ENCODE data around the gene PODN.

PODN gene

DNA sequence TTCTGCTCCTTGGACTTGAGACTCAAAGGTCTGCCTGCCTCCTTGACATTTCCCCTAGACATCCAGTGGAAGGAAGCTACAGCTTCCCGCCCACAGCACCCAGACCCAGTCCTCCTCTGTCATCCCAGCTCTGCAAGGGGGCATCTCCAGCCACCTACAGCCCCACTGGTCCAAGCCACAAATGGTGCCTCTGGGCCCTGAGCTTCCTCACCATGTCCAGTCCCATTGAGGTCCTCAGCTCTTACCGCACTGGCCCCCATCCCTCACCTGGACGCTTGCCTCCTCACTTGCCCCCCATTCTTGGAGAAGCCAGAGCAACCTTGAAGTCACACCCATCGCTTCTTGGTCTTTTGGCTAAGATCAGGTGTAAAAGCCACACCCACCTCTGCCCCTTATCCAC lies 13.2 kb downstream of the PODN start:
- no peak for DNase-seq

DNA sequence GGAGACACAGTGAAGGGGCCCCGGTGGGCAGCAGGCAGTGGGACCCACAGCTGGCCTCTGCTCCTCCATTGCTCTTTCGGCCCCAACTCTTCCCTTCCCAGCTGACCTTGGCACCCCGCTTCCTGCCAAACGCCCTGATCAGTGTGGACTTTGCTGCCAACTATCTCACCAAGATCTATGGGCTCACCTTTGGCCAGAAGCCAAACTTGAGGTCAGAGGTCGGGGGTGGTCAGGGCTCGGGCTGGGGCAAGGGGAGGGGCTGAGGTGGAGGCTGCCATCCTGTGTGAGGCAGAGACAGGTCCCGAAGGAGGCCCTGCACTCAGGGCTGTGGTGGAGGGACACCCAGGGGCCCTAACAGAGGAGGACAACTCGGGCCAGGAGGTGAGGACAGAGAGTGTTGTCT lies 13.7 kb downstream of the PODN start:
- DNase-seq = no peak

DNA sequence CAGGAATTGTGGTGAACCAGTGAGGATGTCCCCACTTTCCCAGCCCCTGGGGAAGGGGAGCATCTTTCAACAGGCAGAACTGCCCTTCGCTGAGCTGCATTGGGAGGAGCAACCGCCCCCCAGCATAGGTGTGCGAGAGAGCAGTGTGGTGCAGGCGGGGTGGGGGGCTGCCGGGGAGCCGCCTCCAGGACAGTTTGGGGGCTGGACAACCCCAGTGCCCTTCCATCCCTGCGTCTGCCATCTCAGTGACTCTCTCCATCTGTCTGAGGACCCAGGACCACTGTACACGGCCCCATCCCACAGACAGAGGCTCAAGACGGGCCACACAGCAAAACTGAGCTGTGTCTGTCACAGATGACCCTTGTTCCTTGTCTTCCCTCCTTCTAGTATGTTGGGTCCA lies 14.2 kb downstream of the PODN start:
- no peak for DNase-seq

DNA sequence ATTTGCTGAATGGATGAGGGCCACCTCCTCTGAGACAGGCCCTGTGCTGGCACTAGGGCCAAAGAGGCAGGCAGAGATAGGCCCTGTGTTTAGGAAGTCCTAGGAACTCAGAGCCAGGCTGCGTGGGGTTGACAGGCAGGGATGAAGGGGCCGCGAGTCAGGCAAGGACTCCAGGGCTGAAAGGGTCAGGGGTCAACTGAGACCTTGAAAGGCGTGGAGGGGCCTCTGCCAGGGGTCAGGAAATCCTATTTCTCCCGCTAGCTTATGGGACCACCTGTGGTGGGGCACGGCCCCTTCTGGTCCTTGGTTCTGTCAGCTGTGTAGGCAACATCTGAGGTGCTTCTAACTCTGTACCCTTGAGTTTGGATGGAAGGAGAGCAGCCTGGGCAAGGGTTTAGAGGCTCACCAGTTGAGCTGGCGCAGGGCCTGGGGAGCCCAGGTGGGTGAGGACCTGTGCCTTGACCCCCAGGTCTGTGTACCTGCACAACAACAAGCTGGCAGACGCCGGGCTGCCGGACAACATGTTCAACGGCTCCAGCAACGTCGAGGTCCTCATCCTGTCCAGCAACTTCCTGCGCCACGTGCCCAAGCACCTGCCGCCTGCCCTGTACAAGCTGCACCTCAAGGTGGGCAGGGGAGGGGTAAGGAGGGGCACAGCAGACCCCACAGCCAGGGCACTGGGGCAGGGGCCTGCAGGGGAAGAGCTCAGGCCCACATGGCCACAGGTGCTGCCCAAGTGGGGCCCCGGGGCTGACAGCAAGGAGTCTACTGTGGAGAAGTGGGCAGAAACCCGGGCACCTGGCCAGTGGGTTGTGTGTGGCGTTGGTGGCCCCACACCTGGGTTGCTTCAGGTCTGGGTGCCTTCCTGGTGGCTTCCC lies 14.9 kb downstream of the PODN start:
- no peak for DNase-seq

DNA sequence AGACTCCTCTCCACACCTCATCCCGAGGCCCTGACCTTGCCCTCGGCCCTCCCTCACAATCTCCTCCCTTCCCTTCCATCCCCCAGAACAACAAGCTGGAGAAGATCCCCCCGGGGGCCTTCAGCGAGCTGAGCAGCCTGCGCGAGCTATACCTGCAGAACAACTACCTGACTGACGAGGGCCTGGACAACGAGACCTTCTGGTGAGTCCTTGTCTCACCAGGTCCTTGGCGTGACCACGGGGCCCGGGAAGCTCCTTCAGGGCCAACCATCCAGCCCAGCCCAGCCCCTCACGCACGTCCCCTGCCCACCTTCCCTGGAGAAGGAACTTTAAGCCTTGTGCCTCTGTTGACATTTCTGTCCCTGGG lies 15.6 kb downstream of the PODN start:
- DNase-seq = no peak

DNA sequence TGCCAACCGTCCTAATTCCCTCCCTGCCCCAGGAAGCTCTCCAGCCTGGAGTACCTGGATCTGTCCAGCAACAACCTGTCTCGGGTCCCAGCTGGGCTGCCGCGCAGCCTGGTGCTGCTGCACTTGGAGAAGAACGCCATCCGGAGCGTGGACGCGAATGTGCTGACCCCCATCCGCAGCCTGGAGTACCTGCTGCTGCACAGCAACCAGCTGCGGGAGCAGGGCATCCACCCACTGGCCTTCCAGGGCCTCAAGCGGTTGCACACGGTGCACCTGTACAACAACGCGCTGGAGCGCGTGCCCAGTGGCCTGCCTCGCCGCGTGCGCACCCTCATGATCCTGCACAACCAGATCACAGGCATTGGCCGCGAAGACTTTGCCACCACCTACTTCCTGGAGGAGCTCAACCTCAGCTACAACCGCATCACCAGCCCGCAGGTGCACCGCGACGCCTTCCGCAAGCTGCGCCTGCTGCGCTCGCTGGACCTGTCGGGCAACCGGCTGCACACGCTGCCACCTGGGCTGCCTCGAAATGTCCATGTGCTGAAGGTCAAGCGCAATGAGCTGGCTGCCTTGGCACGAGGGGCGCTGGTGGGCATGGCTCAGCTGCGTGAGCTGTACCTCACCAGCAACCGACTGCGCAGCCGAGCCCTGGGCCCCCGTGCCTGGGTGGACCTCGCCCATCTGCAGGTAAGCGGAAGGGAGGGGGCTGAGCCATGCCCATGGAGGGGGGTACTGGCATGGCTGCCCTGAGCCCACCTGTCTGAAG lies 16.5 kb downstream of the PODN start:
- no peak for DNase-seq

DNA sequence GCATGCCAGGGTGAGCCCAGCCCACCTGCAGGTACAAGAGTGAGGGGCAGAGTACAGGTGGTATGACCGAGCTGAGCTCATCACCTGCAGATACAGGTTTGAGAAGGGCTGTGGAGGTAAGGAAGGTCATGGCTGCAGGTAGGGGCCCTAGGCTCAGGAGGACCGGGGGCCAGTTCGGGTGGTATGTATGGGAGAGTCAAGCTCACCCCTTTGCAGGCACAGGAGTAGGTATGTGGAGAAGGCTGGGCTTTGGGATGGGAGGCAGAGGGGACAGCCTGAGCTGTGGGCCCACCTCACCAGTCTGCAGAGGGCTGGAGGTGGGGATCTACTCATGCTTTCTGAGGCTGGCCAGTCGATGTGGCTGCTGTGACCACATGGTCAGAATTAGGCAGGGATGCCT lies 17.2 kb downstream of the PODN start:
- no peak for DNase-seq

DNA sequence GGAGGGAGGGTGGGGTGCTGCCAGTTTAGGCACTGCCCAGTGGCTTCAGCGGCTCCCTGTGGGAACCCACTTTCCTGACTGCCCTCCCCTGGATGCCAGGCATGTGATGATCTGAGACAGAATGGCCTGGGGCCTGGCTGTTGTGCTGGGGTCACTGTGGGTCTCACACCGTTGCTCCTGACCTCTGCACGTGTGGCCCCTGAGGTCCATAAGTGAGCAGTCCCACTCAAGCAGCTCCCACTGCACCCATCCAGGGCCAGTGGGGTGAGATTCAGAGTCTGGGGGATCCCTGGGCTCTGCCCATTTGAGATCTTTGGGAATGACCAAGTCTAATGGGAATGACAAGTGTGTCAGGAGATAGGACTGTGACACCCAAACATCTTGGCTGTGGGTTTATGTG lies 18.0 kb downstream of the PODN start:
- DNase-seq = no peak

DNA sequence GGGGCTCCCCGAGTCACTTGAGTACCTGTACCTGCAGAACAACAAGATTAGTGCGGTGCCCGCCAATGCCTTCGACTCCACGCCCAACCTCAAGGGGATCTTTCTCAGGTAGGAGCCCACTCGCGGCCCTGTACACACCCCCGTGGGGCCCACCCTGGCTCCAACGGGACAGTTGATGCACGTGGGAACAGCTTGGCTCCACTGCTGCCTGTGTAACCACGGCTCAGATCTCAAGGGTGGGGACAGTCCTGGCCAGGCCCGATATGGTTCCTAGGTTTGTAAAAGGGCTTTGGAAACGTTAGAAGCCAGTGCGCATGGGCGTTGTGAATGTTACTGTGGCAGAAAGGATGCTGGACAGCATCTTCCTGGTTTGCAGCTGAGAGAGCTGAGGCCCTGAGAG lies 18.8 kb downstream of the PODN start:
- DNase-seq = no peak

DNA sequence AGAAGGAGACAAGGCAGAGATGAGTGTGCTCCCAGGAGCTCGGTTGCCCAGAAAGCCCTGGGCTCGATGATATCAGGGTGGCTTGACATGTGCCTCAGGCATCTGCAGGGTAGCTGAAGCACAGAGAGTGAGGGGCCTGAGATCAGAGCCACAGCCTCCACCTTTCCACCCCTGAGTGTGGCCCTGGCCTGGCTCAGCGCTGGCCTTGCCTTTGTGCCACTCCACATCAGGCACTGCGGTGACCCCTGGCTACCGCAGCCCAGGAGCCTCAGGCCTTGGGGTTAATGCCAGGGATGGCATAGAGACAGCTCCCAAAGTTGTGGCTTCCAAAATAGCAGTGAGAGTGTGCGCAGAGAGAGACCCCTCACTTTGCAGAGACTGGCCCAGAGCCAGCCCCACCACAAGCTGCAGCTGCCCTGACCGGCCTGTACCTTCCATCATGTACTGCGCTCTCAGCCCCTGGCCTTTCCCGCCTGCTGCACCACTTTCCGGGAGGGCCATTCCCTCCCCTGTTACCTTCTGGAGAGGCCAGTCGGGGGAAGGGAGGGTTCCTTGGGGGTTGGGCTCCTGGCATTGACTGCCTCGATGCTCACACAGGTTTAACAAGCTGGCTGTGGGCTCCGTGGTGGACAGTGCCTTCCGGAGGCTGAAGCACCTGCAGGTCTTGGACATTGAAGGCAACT lies 19.5 kb downstream of the PODN start:
- no peak for DNase-seq

DNA sequence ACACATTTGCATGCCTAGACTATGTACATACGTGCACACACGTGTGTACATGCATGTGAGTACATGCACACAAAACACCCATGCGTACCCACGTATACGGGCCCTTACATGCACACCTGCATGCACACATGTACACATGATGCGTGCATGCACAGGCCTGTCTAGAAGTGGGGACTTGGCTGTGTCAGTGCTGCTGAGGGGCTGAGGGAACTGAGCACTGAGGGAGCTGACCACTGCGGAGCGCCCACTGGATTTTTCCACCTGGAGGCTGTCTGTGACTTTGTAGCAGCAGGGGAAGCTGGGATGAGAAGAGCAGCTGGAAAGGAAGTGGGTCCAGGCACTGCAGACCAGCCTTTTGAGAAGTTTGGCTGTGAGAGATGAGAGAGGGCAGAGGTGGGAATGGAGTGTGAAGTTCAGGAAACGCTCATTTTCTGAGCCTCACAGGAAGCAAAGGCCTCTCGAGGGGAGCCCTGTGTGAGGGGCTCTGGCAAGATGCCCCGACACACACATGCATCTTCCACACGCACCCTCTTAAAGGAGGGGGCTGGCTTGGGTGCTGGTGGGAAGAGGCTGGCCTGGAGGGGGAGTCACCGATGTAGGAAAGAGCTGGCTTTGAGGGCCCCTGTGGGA lies 20.9 kb downstream of the PODN start:
- DNase-seq = no peak

DNA sequence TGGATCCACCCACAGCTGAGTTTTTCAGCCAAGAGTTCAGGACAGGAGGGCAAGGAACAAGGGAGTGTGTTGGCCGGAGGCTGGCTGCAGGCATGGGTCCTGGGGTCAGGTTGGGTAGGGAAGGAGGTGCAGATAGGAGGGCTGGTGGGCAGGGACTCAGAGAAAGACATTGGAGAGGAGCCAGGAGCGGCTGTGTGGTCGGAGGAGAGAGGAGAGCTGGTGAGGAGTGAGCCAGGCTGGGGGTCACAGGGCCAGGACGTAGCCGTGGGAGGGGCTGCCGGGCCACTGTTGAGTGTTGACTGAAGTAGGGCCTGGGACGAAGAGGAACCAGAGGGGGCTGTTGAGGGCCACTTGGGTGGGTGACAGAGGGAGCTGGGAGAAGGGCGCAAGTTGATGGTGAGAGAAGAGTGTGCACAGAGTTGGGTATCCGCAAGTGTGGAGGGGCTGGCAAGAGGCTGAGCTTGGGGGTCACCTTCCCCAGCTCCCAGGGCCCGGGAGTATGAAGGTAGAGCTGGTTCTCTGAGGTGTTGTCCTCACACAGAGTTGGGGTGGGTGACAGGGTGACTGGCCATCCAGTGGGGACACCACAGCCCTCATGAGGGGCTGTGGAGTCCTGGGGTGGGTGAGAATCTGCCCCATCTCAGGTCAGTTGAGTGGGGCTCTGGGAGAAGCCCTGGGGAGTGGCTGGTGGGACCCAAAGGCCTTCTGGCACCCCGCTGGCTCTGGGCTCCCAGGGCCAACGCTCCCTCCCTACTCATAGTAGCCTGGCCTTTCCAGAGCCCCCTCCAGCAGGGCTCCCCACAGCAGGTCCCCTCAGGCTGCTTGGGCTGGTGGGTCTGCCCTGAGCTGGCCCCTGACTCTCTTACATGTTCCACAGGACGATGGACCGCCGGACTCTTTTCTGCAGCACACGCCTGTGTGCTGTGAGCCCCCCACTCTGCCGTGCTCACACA lies 21.9 kb downstream of the PODN start:
- DNase-seq = no peak

DNA sequence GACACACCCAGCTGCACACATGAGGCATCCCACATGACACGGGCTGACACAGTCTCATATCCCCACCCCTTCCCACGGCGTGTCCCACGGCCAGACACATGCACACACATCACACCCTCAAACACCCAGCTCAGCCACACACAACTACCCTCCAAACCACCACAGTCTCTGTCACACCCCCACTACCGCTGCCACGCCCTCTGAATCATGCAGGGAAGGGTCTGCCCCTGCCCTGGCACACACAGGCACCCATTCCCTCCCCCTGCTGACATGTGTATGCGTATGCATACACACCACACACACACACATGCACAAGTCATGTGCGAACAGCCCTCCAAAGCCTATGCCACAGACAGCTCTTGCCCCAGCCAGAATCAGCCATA lies 22.6 kb downstream of the PODN start:
- DNase-seq = no peak

DNA sequence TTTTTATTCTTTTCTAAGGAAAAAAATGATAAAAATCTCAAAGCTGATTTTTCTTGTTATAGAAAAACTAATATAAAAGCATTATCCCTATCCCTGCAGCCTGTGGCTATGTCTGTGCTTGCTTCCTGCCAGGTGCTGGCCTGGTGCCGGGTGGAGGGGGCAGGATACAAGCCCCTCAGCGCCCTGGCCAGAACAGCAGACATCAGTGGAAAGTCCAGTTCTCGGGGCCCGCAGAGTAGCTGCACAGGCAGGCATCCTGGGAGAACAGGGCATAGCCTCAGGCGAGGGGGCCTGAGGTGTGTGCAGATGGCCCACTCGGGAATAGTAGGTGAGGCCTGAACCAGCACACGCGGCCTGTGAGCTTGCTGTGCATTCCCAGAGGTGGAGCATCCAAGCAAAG lies 23.4 kb downstream of the PODN start:
- no peak for DNase-seq

DNA sequence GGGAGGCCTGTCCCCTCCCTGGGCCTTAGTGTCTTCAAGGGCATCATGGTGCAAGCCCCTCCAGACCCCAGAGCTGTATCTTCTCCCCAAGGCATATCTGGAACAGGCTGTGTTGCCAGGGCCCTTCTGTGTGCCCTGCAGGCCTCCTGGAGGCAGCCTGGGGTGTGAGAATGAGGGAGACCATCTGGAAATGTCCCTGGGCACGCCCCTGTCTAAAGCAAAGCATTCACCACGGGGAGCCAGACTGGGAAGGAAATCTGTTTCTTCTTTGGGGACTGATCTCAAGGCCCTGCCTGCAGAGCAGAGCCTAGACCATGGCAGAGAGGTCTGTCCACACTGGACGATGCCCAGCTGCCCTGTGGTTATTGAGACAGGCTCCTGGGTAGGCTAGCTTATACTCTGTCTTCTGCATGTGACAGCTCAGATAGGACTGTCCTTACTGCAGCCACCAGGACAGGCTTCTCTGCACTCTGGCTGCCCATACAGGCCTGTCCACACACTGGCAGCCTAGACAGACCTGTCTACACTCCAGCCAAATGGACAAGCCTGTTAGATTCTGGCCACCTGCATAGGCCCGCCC lies 24.6 kb downstream of the PODN start:
- no peak for DNase-seq

DNA sequence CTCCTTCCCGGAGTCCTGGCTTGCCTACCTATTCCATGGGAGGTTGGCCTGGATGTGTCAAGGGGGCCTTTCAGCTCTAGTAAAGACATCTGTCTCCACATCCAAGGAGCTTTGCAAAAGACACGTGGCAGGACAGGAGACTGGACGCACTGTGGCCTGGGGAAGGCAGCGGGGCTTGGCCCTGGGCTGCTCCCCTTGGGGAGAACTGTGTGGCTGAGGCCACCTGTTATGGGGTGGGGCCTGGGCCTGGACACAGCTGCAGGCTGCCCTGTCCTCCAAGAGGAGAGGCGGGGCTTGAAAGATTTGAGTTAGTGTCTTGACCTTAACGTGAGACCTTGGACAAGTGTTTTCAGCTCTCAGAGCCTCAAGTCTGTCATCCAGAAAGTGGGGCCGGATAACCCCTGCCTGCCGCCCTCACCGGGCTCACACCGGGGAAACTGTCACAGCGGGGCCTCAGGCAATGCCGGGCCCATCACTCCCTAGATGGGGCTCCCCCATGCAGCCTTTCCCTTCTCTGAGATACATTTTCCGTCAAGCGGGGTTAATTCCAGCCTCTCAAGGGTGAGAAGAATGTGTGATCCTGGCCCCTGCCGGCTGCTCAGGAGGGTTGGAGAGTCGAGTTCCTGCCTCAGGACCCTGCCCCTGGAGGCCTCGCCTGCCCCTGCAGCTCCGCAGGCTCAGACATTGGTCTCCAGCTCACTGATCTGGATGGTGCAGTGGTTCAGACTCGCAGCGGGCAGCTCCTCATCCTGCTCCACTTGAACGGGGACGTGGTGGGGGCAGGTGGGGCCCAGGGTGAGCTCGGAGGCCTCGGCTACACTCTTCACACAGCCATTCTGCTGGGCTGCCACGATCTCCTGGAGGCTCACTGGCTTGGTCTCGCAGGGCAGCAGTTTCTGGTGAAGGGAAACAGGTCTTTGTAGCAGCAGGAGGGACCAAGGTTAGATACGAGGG lies 25.6 kb downstream of the PODN start:
- DNase-seq = no peak

DNA sequence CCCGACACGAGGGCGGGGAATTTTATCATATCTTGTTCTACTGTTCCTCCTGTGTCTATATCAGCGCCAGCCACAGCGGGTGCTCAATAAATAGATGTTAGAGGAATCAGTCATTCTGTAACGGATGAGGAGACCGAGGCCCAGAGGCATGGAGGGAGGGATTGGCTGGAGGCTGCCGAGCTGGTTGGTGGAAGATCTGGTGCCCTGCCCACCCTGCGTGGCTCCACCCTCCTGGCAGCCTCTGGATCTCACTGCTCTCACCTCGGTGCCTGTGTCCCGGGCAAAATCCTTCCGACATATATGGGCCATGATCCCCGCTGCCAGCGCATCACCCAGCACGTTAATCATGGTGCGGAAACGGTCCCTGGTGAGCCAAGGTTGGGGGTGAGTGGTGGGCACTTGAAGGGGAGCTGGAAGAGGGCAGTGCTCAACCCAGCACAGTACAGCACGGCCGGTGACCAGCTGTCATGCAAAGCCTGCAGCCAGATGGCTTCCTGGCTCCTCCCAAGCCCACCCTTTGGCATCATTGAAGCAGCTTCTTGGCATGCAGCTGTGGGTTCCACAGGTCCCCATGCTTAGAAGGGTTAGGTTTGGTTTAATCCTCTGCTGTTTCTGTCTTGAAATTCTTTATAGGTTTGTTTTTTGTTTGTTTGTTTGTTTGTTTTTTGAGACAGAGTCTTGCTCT lies 26.7 kb downstream of the PODN start:
- DNase-seq = no peak

DNA sequence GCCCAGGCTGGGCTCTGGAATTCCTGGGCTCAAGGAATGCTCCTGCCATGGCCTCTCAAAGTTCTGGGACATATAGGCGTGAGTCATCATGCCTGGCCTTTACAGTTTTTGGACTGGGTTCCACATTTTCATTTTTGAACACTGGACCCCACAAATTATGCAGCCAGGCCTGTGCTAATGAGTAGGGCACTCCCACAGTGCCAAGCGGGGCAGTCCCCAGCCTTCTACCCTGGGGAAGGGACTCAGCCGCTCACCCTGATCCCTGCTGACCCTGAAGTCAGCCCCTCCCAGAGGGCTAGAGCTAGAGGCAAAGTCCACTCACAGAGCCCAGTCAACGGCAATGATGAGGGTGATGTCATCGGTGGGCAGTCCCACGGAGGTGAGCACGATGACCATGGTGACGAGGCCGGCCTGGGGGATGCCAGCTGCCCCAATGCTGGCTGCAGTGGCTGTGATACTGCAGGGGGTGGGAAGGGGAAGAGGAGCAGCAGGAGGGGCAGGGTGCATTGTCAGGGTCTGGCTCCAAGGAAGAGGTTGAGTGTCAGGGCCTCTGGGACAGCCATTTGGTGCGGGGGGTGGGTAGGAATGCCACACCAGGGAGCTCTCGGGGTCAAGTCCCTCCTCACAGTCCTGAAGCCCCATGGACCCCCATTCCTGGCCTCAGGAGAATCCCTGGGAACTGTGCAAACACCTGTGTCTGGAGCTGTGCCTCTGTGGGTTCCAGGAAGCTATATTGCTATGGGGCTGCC lies 27.6 kb downstream of the PODN start:
- DNase-seq = peak; percentile 71
